Psoas muscle (tissue), 8 donors: Measurements from ENCODE around the gene ACSL5. TPM values are rescaled to one million over a fixed set of nuclear protein-coding genes. Genes with fewer than 3 reads are reported as not detected.

Experiments
- ATAC-seq, 4 donors: fragments of 200-7000 bp; cut with Tn5 transposase; one replicate each; pipeline ENCODE4 v1.9.1; 2020; ENCODE audit warnings: moderate library complexity in 3 of 4, mild to moderate bottlenecking in 2 of 4
- DNase-seq, 2 donors: peaks; one replicate each; pipeline ENCODE4 v3.0.0-alpha.2; 2020
- H3K27ac ChIP-seq: fragments of 200-600 bp; one replicate; pipeline ENCODE4 v1.8.0; 2022
- H3K27me3 ChIP-seq, 3 donors: fragments of 200-600 bp in 1 of 3; one replicate each; pipeline versions ENCODE4 v1.6.1 to v1.8.0; 2013 to 2022; ENCODE audit warnings: low read length in 2 of 3, mild to moderate bottlenecking in 2 of 3, moderate library complexity in 1 of 3; ENCODE audit not compliant: insufficient read depth in 3 of 3
- H3K36me3 ChIP-seq, 2 donors: fragments of 200-600 bp in 1 of 2; one replicate each; pipeline versions ENCODE4 v1.6.1 to v1.8.0; 2013 to 2022; ENCODE audit warnings: low read depth in 1 of 2, mild to moderate bottlenecking in 1 of 2, moderate library complexity in 1 of 2; ENCODE audit not compliant: insufficient read depth in 1 of 2
- H3K4me1 ChIP-seq: fragments of 200-600 bp; one replicate; pipeline ENCODE4 v1.8.0; 2022
- H3K4me3 ChIP-seq: fragments of 200-600 bp; one replicate; pipeline ENCODE4 v1.8.0; 2022; ENCODE audit warnings: mild to moderate bottlenecking
- H3K9me3 ChIP-seq: fragments of 200-600 bp; one replicate; pipeline ENCODE4 v1.8.0; 2022
- CTCF ChIP-seq: fragments of 200-600 bp; IDR thresholded peaks from one replicate; pipeline ENCODE4 v1.8.0; 2022; ENCODE audit warnings: antibody characterized with exemption
- WGBS, 3 donors: extraction: QIAGEN DNeasy Blood & Tissue Kit; methylation state at CpG; one replicate each; pipeline versions ENCODE4 v1.1.6 to v1.1.7; 2013; 5-methylcytosine and 5-hydroxymethylcytosine counted together
- intact Hi-C, 2 donors: fragments of 100-400 bp; cut with DNase I; formaldehyde crosslinking; loops; one replicate each; pipeline versions ENCODE4 v1.11.0 to v1.14.2; 2022
- polyA plus RNA-seq, 3 donors: library from polyadenylated mRNA; stranded (reverse); fragments of 200-250 nt; gene quantifications; one replicate each; pipeline ENCODE4 v1.2.3, GENCODE V29; 2013
- total RNA-seq, 4 donors: library from RNA; stranded (reverse); fragmentation: NEBNext Ultra II Directional in 2 of 4; extraction: Animal tissue kit (Norgen Biotek cat#: 25700) in 2 of 4; gene quantifications; one replicate each; pipeline versions ENCODE4 v1.2.1 to v1.2.4, GENCODE V29; 2021 to 2023
- donor health status: healthy with polysubstance abuse.
- donor health status: DM: no; HTN: no; CAD: no; lungs with moderate emphysema.
- donor health status: Bipolar disorder and iron deficiency.
- donor health status: healthy.
- donor health status: DM: yes; HTN: yes; CAD: no.
- donor health status: DM: no; HTN: no; CAD: no.
- donor health status: DM: no; HTN: no; CAD: no.
- donor health status: DM: yes; HTN: yes; CAD: no.

Gene ACSL5
- total and polyA plus RNA-seq, 7 donors: 2.2 to 4.5 (median 3.4) TPM

GRCh38 chr10:112365014-112365432, 8.9 kb upstream of the ACSL5 start:
- ATAC-seq: no peak
- H3K27ac ChIP-seq: no peak overlapping the region

GRCh38 chr10:112365451-112365850, 8.5 kb upstream of the ACSL5 start:
- H3K4me1 ChIP-seq: peaks cover 20% of the 10 kb centered on the region
- intact Hi-C loops: no loop called here
- DNase-seq (no peak), ATAC-seq (no peak)
- no peaks in the 10 kb centered on the region for H3K27me3 ChIP-seq
- H3K9me3 ChIP-seq: no peaks in the 10 kb centered on the region
- H3K27ac ChIP-seq: no peak overlapping the region
- no peak overlapping the region for H3K4me3 ChIP-seq
- WGBS, 3 donors: 70 to 75% (median 71%) methylated on average over 6 of the region's 6 CpGs
- no peaks in the 10 kb centered on the region for H3K36me3 ChIP-seq
- TF ChIP-seq CTCF: no peak

More at GRCh38 chr10:112365014-112365432, 8.9 kb upstream of the ACSL5 start:
- H3K4me3 ChIP-seq: no peak overlapping the region
- no peaks in the 10 kb centered on the region for H3K36me3 ChIP-seq
- H3K9me3 ChIP-seq: no peaks in the 10 kb centered on the region
- intact Hi-C loops: no loop called here
- no peak for DNase-seq
- peaks cover 20% of the 10 kb centered on the region for H3K4me1 ChIP-seq
- H3K27me3 ChIP-seq: no peaks in the 10 kb centered on the region
- TF ChIP-seq CTCF: no peak
- 72 to 94% (median 77%) methylated on average over 6 of the region's 6 CpGs for WGBS, 3 donors

DNA sequence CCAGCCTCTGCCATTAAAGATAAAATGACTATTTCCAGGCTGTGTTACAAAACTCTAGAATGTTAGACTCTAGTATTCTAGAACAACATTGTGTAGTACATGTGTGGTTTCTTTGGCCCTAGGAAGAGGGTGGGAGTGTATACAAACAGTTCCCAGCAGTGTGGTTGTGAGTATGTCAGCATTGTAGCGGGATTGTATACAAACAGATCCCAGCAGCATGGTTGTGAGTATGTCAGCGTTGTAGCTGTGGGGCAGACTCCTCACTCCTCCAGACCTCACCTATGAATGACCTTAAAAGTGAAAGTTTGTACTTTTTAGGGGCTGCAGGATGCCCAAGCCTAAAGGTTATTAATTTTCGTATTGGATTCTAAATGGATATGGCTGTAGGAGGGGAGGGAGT, 6.9 kb upstream of the ACSL5 start:
- no peak overlapping the region for H3K4me3 ChIP-seq
- H3K27ac ChIP-seq: no peak overlapping the region
- H3K9me3 ChIP-seq: no peaks in the 10 kb centered on the region
- no peaks in the 10 kb centered on the region for H3K27me3 ChIP-seq
- WGBS, 3 donors: 87 to 95% (median 90%) methylated on average over 3 of the region's 3 CpGs
- TF ChIP-seq CTCF: no peak
- ATAC-seq (no peak), DNase-seq (no peak)
- peaks cover 15% of the 10 kb centered on the region for H3K4me1 ChIP-seq
- no peaks in the 10 kb centered on the region for H3K36me3 ChIP-seq
- intact Hi-C loops: no loop called here

GRCh38 chr10:112367516-112367915, 6.4 kb upstream of the ACSL5 start:
- Histone ChIP-seq H3K27ac (no peak overlapping the region), H3K36me3 (no peaks in the 10 kb centered on the region), H3K27me3 (no peaks in the 10 kb centered on the region), H3K9me3 (no peaks in the 10 kb centered on the region), H3K4me3 (no peak overlapping the region), H3K4me1 (peaks cover 10% of the 10 kb centered on the region)
- intact Hi-C loops: no loop called here
- no peak for TF ChIP-seq CTCF
- DNase-seq: no peak
- no peak for ATAC-seq
- WGBS, 3 donors: 83 to 92% (median 92%) methylated on average over 4 of the region's 4 CpGs
